Measurements from ENCODE around the gene CHL1. TPM values are rescaled to one million over a fixed set of nuclear protein-coding genes. Genes with fewer than 3 reads are reported as not detected.

Gene CHL1
- total and polyA plus RNA-seq, 2 of the 8 experiments (the other 6 are each of a cell fraction or from before 2014, with no cell fraction given): 0.05 to 0.99 TPM

DNA sequence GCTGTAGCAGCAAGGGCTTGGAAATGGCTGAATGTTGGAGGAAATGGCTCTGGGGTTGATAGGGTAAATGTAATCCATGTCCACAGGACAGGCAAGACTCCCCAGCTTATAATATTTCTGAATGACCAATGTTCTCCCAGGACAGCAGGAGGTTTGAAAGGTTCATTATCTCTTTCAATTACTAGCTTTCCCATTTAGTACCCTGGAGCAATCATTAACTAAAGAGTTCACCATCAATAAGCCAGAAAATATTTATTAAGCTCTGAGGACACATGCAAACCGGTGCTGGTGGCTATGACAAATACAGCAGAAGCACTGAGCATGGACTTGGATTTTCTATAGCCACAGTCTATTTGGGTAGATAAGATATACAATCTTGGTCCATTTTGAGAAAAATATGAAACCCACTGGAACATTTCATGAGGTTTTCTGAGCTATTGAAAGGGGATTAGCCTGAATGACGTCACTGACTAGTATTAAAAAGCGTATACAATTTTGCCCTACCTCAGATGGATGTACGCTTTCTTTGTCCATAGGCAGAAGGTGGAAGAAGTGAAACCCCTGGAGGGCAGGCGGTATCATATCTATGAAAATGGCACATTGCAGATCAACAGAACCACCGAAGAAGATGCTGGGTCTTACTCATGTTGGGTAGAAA lies 166.2 kb downstream of the CHL1 start (continued):
- TF ChIP-seq, protein P1, sequence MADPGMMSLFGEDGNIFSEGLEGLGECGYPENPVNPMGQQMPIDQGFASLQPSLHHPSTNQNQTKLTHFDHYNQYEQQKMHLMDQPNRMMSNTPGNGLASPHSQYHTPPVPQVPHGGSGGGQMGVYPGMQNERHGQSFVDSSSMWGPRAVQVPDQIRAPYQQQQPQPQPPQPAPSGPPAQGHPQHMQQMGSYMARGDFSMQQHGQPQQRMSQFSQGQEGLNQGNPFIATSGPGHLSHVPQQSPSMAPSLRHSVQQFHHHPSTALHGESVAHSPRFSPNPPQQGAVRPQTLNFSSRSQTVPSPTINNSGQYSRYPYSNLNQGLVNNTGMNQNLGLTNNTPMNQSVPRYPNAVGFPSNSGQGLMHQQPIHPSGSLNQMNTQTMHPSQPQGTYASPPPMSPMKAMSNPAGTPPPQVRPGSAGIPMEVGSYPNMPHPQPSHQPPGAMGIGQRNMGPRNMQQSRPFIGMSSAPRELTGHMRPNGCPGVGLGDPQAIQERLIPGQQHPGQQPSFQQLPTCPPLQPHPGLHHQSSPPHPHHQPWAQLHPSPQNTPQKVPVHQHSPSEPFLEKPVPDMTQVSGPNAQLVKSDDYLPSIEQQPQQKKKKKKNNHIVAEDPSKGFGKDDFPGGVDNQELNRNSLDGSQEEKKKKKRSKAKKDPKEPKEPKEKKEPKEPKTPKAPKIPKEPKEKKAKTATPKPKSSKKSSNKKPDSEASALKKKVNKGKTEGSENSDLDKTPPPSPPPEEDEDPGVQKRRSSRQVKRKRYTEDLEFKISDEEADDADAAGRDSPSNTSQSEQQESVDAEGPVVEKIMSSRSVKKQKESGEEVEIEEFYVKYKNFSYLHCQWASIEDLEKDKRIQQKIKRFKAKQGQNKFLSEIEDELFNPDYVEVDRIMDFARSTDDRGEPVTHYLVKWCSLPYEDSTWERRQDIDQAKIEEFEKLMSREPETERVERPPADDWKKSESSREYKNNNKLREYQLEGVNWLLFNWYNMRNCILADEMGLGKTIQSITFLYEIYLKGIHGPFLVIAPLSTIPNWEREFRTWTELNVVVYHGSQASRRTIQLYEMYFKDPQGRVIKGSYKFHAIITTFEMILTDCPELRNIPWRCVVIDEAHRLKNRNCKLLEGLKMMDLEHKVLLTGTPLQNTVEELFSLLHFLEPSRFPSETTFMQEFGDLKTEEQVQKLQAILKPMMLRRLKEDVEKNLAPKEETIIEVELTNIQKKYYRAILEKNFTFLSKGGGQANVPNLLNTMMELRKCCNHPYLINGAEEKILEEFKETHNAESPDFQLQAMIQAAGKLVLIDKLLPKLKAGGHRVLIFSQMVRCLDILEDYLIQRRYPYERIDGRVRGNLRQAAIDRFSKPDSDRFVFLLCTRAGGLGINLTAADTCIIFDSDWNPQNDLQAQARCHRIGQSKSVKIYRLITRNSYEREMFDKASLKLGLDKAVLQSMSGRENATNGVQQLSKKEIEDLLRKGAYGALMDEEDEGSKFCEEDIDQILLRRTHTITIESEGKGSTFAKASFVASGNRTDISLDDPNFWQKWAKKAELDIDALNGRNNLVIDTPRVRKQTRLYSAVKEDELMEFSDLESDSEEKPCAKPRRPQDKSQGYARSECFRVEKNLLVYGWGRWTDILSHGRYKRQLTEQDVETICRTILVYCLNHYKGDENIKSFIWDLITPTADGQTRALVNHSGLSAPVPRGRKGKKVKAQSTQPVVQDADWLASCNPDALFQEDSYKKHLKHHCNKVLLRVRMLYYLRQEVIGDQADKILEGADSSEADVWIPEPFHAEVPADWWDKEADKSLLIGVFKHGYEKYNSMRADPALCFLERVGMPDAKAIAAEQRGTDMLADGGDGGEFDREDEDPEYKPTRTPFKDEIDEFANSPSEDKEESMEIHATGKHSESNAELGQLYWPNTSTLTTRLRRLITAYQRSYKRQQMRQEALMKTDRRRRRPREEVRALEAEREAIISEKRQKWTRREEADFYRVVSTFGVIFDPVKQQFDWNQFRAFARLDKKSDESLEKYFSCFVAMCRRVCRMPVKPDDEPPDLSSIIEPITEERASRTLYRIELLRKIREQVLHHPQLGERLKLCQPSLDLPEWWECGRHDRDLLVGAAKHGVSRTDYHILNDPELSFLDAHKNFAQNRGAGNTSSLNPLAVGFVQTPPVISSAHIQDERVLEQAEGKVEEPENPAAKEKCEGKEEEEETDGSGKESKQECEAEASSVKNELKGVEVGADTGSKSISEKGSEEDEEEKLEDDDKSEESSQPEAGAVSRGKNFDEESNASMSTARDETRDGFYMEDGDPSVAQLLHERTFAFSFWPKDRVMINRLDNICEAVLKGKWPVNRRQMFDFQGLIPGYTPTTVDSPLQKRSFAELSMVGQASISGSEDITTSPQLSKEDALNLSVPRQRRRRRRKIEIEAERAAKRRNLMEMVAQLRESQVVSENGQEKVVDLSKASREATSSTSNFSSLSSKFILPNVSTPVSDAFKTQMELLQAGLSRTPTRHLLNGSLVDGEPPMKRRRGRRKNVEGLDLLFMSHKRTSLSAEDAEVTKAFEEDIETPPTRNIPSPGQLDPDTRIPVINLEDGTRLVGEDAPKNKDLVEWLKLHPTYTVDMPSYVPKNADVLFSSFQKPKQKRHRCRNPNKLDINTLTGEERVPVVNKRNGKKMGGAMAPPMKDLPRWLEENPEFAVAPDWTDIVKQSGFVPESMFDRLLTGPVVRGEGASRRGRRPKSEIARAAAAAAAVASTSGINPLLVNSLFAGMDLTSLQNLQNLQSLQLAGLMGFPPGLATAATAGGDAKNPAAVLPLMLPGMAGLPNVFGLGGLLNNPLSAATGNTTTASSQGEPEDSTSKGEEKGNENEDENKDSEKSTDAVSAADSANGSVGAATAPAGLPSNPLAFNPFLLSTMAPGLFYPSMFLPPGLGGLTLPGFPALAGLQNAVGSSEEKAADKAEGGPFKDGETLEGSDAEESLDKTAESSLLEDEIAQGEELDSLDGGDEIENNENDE (IDR thresholded peaks at IDR 0.05; ENCODE audit: insufficient replicate concordance, low read length): no peak
- TF ChIP-seq CTBP2 (IDR thresholded peaks at IDR 0.05; ENCODE audit: borderline replicate concordance, insufficient read depth, insufficient read length, low read length) (no peak), KDM1A (IDR thresholded peaks at IDR 0.05; ENCODE audit: borderline replicate concordance, low read length) (no peak), CEBPB (IDR thresholded peaks at IDR 0.05; ENCODE audit: low read depth, low read length) (no peak), E2F6 (IDR thresholded peaks at IDR 0.05) (no peak), SP1 (IDR thresholded peaks at IDR 0.05; ENCODE audit: low read depth, low read length) (no peak), SIX5 (IDR thresholded peaks at IDR 0.05; ENCODE audit: low read depth, low read length) (no peak), SRF (IDR thresholded peaks at IDR 0.05; ENCODE audit: low read depth, low read length) (no peak), RAD21 (IDR thresholded peaks at IDR 0.05 in 1 of 2, conservative IDR thresholded peaks at IDR 0.05 in 1 of 2; ENCODE audit: low read depth in 2 of 2, low read length in 2 of 2) (no peak), JUND (IDR thresholded peaks at IDR 0.05; ENCODE audit: low read length) (no peak)
